ENCODE results near the gene ACADL. TPM values are rescaled to one million over a fixed set of nuclear protein-coding genes. Genes with fewer than 3 reads are reported as not detected.

ACADL gene
- total and polyA plus RNA-seq, 2 of the 8 experiments (the other 6 are each of a cell fraction or from before 2014, with no cell fraction given): 0.11 to 0.34 TPM

DNA sequence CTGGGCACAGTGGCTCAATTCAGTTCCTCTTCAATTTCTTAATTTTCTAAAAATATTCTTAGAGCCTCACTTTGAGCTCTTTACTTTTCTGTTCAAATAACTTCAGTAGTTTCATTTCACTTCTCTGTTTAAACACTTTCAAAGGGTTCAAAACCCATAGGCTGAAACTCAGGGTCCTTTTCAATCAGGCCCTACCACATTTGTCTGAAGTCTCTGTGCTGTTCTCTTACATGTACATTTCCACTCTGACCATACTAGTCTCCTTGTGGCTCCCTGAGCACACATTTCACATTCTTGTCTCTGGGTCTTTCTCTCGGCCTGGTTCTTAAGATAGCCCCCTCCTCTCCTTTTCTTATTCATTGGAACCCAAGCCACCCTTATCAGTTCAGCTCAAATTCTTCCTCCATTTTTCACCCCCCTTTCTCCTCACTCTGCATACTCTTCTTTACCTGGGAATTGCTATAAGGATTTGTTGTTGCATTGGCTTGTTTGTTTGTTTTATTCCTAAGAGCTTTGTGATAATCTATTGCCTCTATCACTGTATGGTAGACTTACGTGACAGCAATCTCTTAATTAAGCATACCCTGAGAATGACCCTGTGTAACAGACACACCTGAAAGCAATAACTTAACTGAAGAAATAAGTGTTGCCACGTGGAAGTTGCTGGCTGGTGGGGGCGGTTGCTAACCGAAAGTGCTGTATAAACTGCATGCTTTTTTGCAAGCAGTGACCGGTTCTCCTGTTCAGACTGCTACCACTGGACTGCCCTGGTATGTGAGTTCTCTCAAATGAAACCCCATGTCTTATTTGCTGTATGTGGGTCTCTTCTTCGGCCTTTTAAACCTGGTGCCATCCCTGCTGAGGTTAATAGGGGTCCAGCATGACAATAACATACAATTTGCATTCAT, 27.7 kb upstream of the ACADL start:
- H3K79me2 ChIP-seq (ENCODE audit: control insufficient read depth in 1 of 2, insufficient read depth in 2 of 2, low read length in 2 of 2): no peaks in the 10 kb centered on the region
- no peak overlapping the region for H3K23ac ChIP-seq (ENCODE audit: insufficient read length)
- H4K5ac ChIP-seq (ENCODE audit: insufficient read length, low read depth, low read length): no peak overlapping the region
- H3K27ac ChIP-seq (ENCODE audit: low read depth, low read length): no peak overlapping the region
- no peaks in the 10 kb centered on the region for H3K27me3 ChIP-seq (replicated peaks in 1 of 4; ENCODE audit: control insufficient read depth in 3 of 4, extremely low read depth in 1 of 4, insufficient read depth in 3 of 4, low read length in 3 of 4)
- DNase-seq (ENCODE audit: low read depth in 1 of 2, low spot score in 2 of 2) (no peak), FAIRE-seq (no peak)
- no peak overlapping the region for H2AK5ac ChIP-seq (ENCODE audit: low read depth, low read length)
- H2BK120ac ChIP-seq (replicated peaks; ENCODE audit: low read depth, low read length): no peak overlapping the region
- H3K14ac ChIP-seq (ENCODE audit: insufficient read length): no peak overlapping the region
- no peaks in the 10 kb centered on the region for H3K79me1 ChIP-seq (ENCODE audit: low read depth, low read length)
- no peak overlapping the region for H3K9ac ChIP-seq (replicated peaks in 1 of 4; ENCODE audit: extremely low read depth in 1 of 4, low read depth in 3 of 4, low read length in 3 of 4)
- H3K4me2 ChIP-seq (ENCODE audit: insufficient read depth in 1 of 2, low read depth in 2 of 2, low read length in 2 of 2): no peak overlapping the region
- no peak overlapping the region for H4K91ac ChIP-seq (replicated peaks; ENCODE audit: insufficient read length, low read length)
- H3K4ac ChIP-seq (replicated peaks; ENCODE audit: insufficient read length, low read depth, low read length): no peak overlapping the region
- no peak overlapping the region for H2BK5ac ChIP-seq (ENCODE audit: low read depth, low read length)
- H3K18ac ChIP-seq (ENCODE audit: extremely low read depth, low read length): no peak overlapping the region
- H4K8ac ChIP-seq (ENCODE audit: extremely low read depth, insufficient read depth, low read length): no peak overlapping the region
- 79% methylated on average over 7 of the region's 7 CpGs; no CpG with 5 or more reads in 1 of the 2 experiments for WGBS, 2 experiments (ENCODE audit: extremely low coverage in 1 of 2, insufficient coverage in 1 of 2, insufficient read length in 1 of 2, insufficient replicate concordance in 2 of 2, low coverage in 1 of 2, low lambda C conversion rate in 2 of 2, missing lambda C conversion rate in 1 of 2)
- H3K36me3 ChIP-seq (ENCODE audit: control insufficient read depth in 2 of 4, insufficient read depth in 4 of 4, low read length in 3 of 4): no peaks in the 10 kb centered on the region
- POLR2A ChIA-PET (ENCODE audit: partially characterized antibody): no interaction called here
- H4K20me1 ChIP-seq (replicated peaks in 1 of 2; ENCODE audit: control insufficient read depth in 1 of 2, insufficient read depth in 2 of 2, low read length in 2 of 2): no peaks in the 10 kb centered on the region
- no peak overlapping the region for H2BK12ac ChIP-seq (ENCODE audit: low read depth, low read length)
- CTCF ChIA-PET (ENCODE audit: partially characterized antibody): interaction anchor here (0.7 to 0.8 kb wide), 2 partner anchors 250 to 275 kb away, joined by 3 read pairs; no protein-coding TSS in a partner anchor
- no peak overlapping the region for H2BK20ac ChIP-seq (ENCODE audit: low read length)
- no peaks in the 10 kb centered on the region for H3K9me3 ChIP-seq (ENCODE audit: insufficient read depth in 2 of 2, low read depth in 1 of 2, low read length in 1 of 2)
- H3K23me2 ChIP-seq (ENCODE audit: low read depth, low read length): no peaks in the 10 kb centered on the region
- H2BK15ac ChIP-seq (ENCODE audit: low read length): no peak overlapping the region
- H3K56ac ChIP-seq (replicated peaks; ENCODE audit: insufficient read length, low read depth, low read length): no peak overlapping the region
- H3K4me1 ChIP-seq (replicated peaks in 1 of 4; ENCODE audit: control insufficient read depth in 3 of 4, insufficient read depth in 4 of 4, low read length in 3 of 4): peaks cover 0 to 3% (median 0%) of the 10 kb centered on the region in 4 experiments; a peak in 1 of 7 replicates
- peak overlapping the region; percentile 82 for H2AFZ ChIP-seq (ENCODE audit: low read length)
- no peak overlapping the region for H3K4me3 ChIP-seq (ENCODE audit: extremely low read depth in 1 of 4, insufficient read depth in 2 of 4, low read depth in 3 of 4, low read length in 4 of 4)
- TF ChIP-seq ATF3 (IDR thresholded peaks at IDR 0.05; ENCODE audit: insufficient read depth, low read depth, low read length) (no peak), JUN (IDR thresholded peaks at IDR 0.05; ENCODE audit: low read depth, low read length) (no peak), CBX8 (IDR thresholded peaks at IDR 0.05; ENCODE audit: borderline replicate concordance, low read depth, low read length) (no peak), SUZ12 (IDR thresholded peaks at IDR 0.05; ENCODE audit: low read length) (no peak), ASH2L (IDR thresholded peaks at IDR 0.05; ENCODE audit: low read length) (no peak), CHD2 (IDR thresholded peaks at IDR 0.05; ENCODE audit: low read length) (no peak), EZH2 (IDR thresholded peaks at IDR 0.05; ENCODE audit: low read depth, low read length, severe bottlenecking) (no peak), SP4 (IDR thresholded peaks at IDR 0.05; ENCODE audit: low read length) (no peak), SIX5 (IDR thresholded peaks at IDR 0.05; ENCODE audit: low read depth, low read length) (no peak), TAF1 (IDR thresholded peaks at IDR 0.05; ENCODE audit: low read depth, low read length) (no peak), ZNF274 (IDR thresholded peaks at IDR 0.05; ENCODE audit: borderline replicate concordance, extremely low read depth, low read length) (no peak), SIRT6 (IDR thresholded peaks at IDR 0.05; ENCODE audit: low read length) (no peak), NRF1 (IDR thresholded peaks at IDR 0.05; ENCODE audit: low read depth, low read length) (no peak)

Data from H1 (cell line).